ENCODE results near the gene SLC49A3. TPM values are rescaled to one million over a fixed set of nuclear protein-coding genes. Genes with fewer than 3 reads are reported as not detected.

The SLC49A3 gene
- total RNA-seq, 1 experiment from 2014 or later = 6.9 TPM

GRCh38 chr4:734951-735350 is 46.0 kb upstream of the SLC49A3 start:
- H3K14ac ChIP-seq (ENCODE audit: insufficient read depth, low read length) = no peak overlapping the region
- no peaks in the 10 kb centered on the region for H3K9me3 Mint-ChIP-seq
- no CpG with 5 or more reads among the region's 9 CpGs for WGBS (ENCODE audit: extremely low coverage, insufficient read length, low lambda C conversion rate)

More at GRCh38 chr4:734951-735350, 46.0 kb upstream of the SLC49A3 start:
- Histone ChIP-seq H2AFZ (ENCODE audit: low read length) (no peak overlapping the region), H3K79me2 (ENCODE audit: insufficient read depth, low read length) (no peaks in the 10 kb centered on the region), H3K4me2 (ENCODE audit: insufficient read depth, insufficient read length, low read length) (no peak overlapping the region), H3K4ac (ENCODE audit: low read depth, low read length) (no peak overlapping the region), H2BK120ac (ENCODE audit: low read depth, low read length, poor library complexity, severe bottlenecking) (no peak overlapping the region), H3K4me1 (ENCODE audit: insufficient read depth, low read length) (no peaks in the 10 kb centered on the region), H3K79me1 (ENCODE audit: insufficient read depth, low read depth, low read length, poor library complexity, severe bottlenecking) (no peaks in the 10 kb centered on the region), H4K8ac (replicated peaks; ENCODE audit: insufficient read length, low read depth, low read length) (no peak overlapping the region), H2BK12ac (ENCODE audit: insufficient read length, low read depth, low read length) (no peak overlapping the region), H2BK20ac (ENCODE audit: low read depth, low read length, poor library complexity, severe bottlenecking) (no peak overlapping the region), H2BK5ac (ENCODE audit: insufficient read length, low read length) (no peak overlapping the region), H3K9ac (ENCODE audit: extremely low read depth, insufficient read length, low read length) (no peak overlapping the region), H3K9me3 (ENCODE audit: control insufficient read depth, low read depth, low read length) (no peaks in the 10 kb centered on the region), H3K56ac (ENCODE audit: insufficient read length, low read depth, low read length) (no peak overlapping the region), H4K91ac (ENCODE audit: insufficient read length, low read depth, low read length) (no peak overlapping the region), H4K20me1 (ENCODE audit: control insufficient read depth, insufficient read depth, insufficient read length) (peaks cover 2% of the 10 kb centered on the region), H3T11ph (ENCODE audit: low read length) (no peak overlapping the region), H4K5ac (ENCODE audit: insufficient read length, low read depth, low read length) (no peak overlapping the region), H3K27me3 (ENCODE audit: insufficient read depth, low read length) (no peaks in the 10 kb centered on the region), H3K27ac (ENCODE audit: insufficient read length, low read depth, low read length) (no peak overlapping the region), H3K23me2 (ENCODE audit: insufficient read length, low read depth, low read length, poor library complexity, severe bottlenecking) (no peaks in the 10 kb centered on the region), H2AK5ac (ENCODE audit: insufficient read length, low read length) (no peak overlapping the region), H2BK15ac (ENCODE audit: low read depth, low read length) (no peak overlapping the region), H3K18ac (ENCODE audit: insufficient read length, low read depth, low read length) (no peak overlapping the region), H3K23ac (ENCODE audit: insufficient read length, low read depth, low read length) (no peak overlapping the region)
- Mint-ChIP-seq H3K27me3 (ENCODE audit: low read depth) (no peaks in the 10 kb centered on the region), H3K4me3 (no peak overlapping the region), H3K36me3 (ENCODE audit: insufficient read depth in 1 of 3, low read depth in 3 of 3) (peaks cover 34 to 67% (median 62%) of the 10 kb centered on the region in 3 experiments), H3K4me1 (no peaks in the 10 kb centered on the region), H3K27ac (no peak overlapping the region)
- TF ChIP-seq CTCF (conservative IDR thresholded peaks at IDR 0.05) = no peak
- no peak for DNase-seq
